HG03378 (cell line): ENCODE measurements around the gene EPAS1.

Experiments
- ATAC-seq: cut with Tn5 transposase; IDR thresholded peaks from one replicate; pipeline ENCODE4 v1.9.1; 2021; ENCODE audit warnings: mild to moderate bottlenecking, moderate library complexity; ENCODE audit not compliant: unreplicated experiment

EPAS1 gene

DNA sequence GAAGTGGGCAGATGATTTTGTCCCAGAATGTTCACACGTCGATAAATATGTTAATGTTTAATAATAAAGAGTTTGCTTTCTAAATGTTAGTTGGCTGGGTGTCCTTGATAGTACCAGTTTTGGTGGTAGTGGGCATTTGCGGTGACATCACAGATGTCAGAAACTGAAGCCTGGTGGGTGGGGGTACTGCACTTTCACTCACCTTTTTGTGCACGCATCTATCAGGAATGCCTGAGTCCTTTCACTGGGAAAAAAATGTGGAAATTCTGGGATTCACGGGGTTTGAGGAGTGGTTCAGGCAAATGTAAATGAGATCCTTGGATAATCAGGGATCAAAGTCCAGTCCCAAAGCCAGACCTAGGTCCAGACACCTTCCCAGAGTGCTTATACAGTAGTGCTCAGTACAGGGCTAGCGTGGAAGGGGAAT lies 3.2 kb downstream of the EPAS1 start:
- ATAC-seq, result no peak

DNA sequence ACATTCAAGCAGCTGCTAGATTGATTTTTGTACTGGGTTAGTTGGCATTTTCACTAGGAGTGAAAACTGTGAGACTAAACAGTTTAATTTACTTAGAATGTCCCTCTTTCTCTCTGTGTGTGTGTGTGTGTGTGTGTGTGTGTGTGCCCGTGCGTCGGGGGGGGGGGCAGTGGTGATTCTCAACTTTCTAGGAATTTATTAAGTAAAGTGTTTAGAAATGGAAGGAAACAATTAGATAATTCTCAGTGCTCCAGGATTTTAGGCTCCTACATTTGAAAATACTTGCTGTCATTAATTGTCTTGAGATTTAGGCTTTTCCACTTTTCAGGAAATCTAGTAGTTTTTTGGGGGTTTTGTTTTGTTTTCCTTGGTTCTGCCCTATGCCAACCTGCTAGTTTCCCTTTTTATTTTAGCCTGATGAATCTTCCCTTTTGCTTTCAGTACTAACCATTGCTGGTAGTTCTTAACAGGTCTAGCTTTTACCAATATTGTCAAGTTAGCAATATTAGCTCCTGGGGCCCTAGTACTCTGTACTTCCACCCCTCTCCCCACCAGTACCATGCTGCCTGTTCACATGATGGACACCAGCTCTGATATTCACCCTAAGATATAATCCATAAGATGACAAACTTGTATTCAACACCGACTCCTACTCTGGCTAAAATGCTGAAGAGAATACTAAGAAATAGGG lies 4.9 kb downstream of the EPAS1 start:
- ATAC-seq, result no peak

DNA sequence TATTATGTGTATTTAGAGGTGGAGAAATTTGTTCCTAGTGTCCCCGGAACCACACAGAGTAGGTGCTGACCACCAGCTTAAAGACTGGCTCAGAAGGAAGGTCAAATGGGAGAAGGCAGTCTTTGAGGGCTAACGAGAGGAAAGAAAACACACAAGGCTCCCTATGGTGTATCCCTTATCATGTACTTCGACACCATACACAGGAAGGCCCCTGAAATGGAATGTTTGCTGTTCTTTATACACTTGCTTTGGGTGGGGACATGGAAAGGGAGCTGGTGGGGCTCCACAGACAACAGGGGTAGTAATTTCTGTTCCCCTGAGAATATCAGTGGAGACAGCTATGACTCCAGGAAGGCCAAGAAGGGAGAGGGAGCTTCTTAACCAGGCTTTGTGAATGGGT lies 6.0 kb downstream of the EPAS1 start:
- no peak for ATAC-seq

DNA sequence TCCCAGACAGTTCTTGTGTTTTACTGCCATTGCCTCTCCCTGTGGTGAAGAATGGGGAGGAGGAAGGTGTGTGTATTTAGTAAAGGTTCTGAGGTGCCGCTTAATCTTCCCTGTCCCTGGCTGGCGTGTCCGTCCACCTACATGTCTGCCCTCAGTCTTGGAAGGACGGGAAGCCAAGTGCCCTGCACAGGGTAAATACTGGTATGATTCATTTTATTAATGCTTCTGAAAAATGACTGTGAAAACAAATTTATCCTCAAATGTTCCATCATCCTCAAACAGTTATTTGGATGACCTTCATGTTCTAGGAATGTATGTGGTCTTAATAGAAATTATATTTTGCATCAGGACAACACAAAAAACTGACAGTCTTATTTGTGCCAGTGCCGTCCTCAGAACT lies 6.6 kb downstream of the EPAS1 start:
- no peak for ATAC-seq

DNA sequence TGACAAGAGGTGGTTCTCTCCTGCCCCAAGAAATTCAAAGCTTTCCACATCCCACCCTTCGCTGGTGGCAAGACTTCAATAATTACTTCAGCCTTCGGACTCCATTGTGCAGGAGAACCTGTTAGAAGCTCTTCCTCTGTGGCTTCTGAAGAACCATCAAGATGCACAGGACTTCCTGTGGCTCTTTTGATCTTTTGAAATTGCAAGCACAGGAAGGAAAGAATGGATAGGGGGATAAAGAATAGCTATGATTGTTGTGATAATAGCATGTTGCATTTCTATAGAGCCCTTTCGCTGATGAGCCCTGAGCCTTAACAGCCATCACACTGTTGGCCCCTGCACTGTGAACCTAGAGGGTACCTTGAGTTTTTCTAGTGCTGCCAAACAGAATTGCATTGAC lies 7.4 kb downstream of the EPAS1 start:
- no peak for ATAC-seq

DNA sequence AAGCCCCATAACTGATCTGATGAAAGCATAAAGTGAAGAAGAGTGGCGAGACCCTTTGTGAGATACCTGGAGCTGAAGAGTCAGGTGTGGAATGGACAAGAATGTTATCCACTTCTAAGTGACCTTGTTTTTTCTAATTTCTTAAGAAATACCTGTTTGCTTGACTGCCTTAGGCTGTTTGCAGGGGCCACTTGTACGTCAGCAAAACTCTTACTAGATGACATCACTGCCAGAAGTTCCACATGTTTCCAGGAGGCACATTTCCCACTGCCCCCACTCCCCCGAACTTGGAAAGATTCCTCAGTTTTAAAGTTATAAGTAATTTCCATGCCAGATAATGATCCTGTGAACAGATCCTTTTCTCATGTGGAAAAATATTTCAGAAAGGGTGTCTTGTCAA lies 8.0 kb downstream of the EPAS1 start:
- ATAC-seq, result no peak

DNA sequence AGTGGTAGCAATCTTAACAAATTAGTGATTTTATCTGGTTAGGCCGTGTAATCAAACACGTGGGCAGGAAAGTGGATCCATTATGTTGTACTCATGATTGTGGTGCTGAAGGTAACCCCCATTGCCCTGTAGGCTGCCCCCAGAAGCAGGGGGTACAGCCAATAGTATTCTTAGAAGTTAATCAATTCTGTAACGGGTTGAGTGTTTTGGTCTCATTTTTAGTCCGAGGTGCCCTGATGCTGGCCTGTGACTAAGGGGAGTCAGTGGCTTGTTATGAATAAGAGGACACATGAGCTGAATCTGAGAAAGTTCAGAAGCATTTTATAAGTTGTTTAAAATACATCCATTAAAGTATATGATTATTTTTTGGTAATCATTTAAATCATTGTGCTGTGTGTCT lies 8.6 kb downstream of the EPAS1 start:
- ATAC-seq, result no peak

DNA sequence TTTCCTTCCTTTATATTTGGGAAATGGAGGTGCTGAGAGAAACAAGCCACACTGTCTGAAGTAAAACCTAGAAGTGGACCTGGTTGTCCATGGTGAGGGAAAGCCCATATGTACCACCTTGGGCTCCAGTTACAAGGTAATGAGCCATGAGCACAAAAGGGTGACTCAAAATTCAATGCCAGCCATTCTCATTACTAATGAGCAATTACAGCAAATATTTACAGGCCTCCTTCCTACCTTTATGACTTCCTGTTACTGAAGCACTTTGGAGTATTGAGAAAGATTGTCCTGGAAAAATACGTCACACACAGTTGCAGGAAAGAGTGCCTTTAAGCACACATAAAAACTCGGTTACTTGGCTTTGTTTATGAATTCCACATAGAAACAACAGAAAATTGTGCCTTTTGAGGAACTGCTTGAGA lies 9.1 kb downstream of the EPAS1 start:
- no peak for ATAC-seq

DNA sequence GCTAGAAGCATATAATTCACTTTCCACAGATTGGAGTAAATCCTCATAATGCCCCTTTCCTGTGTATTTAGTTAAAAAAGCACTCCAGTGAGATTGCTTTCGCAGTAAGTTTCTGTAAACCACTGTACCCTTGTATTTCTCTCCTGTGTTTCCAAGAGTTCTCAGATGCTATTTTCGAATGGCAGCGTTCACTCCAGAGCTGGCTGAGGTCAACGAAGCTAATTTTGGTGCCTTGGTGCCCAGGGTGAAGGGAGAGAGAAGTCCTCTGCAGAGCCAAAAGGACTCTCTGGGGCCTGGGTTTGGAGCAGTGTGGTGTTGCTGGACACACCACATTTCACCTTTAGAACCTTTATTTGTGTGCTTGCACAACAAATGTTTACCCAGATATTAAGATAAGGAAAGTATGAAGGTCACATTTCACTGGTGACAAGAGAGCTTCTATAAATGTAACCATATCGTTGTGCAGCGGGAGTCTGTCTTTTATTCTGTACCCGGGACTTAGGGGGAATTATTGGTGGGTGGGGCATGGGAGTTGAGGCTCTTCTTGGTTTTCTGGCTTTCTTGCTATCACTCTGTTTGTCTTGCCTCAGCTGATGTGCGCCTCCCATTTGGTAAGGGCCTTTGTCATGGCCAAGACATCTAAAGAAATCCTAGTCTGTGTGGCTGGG lies 9.9 kb downstream of the EPAS1 start:
- no peak for ATAC-seq

DNA sequence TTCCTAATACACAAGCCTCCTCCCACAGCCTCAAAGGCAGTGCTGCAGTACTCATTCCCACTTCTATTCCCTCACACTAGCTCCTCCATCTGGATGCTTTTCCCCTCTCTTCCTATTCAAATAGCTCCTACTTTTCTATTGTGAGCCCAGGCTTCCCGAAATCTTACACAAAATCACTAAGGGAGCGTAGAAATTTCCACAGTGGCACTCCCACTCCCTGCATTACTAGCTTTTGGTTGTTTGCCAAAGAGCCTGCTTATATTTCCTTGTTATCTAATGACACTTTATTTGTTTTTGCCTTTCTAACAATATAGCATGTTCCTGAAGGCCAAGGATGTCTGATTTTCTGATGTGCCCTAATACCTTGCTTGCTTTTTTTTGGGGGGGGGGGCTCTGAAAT lies 10.9 kb downstream of the EPAS1 start:
- no peak for ATAC-seq

DNA sequence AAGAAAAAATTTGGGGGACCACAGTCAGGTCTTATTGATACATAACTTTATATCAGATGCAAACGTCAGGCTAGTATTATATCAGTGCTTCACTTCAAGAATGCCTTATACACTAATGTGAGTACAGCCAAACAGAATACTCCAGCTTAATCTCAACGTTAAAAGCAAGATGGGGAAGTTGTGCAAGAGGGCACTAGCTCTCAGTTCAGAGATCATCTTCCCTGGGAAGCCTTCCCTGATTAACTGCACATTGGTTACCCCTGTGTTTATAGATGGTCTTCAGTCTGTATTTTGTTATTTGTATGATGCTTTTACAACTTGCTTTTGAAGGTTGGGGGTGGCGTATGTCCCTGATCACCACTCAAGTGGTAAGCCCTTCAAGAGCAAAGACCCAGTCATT lies 11.4 kb downstream of the EPAS1 start:
- ATAC-seq, result no peak

DNA sequence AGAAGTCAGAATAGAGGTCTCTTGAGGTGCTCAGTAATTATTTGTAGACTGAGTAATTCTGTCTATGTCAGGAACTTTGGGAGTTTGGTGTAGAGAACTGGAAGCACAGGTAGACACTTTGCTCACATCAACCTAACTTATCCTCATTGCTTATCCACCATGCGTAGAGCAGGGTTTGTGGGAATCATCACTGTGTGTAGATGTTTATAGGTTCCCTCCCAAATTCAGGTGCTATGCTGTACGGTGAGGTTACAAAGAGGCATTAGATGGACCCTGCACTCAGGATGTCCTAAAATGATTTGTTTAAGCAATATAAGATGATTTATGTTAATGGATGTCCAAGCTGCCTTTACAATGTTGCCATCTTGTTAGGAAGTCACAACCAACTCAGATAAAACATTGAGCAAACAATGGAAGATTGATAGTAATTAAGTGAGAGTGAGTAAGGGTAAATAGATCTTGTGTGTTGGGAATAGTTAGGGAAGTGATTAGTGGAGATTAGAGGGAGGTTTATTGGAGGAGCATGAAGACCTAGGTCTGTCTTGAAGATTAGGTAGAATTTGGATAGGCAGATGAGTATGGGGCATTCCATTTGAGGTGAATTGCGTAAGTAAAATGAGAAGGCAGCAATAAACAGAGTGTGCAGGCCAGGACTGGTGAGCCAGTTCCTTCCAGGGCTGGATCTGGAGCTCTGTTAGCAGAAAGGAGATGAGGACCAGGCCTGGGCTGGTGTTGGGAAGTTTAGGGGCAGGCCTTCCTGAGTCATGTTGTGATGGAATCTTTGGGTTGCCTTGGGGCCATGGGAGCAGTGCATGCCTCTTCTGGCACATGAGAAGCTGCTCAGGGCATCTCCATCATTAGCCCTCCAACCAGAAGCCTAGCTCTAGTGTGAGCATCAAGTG lies 12.1 kb downstream of the EPAS1 start:
- ATAC-seq, result no peak

DNA sequence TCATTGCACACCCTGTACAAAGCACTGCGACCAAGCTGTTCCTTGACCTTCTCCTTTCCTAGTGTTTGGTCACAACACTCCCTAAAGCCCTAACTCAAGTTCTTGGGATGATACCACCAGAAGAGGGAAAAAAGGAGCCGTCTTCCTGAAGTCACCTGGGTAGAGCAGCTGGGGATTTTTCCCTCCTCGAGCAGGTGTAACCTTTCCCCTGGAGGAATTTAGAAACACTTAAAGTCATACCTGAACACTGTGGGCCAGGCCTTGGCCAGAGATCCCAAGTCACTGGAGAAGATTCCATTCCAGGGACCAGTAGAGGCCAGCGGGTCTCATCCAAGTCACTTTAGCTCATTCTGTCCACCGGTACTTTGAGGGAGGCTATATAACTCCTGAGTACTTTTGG lies 13.2 kb downstream of the EPAS1 start:
- no peak for ATAC-seq

DNA sequence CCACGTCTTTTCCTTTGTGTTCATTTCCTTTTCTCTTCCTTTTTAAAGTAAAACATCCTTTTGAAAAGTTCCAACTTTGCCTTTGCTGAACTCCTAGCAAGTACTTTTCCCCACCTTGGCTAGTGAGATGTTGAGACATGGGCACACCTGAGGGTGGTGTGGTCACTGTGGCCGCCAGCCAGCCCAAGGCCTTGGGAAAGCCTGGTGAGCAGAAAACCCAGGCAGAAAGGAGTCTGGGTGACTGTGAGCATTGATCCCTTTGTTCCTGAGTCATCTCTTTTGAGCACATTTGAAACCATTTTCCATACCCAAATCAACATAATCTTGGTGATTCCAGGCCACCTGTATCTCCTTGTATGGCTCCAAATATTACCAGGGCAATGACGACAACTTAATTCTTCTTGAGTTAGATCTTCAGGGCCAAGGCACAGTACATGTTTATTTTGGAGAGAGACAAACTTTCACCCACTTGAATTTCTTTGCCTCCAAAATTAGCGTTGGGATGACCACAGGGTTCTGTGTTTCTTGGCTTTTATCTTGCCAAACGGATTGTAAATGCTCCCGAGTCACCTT lies 14.5 kb downstream of the EPAS1 start:
- ATAC-seq, result no peak

DNA sequence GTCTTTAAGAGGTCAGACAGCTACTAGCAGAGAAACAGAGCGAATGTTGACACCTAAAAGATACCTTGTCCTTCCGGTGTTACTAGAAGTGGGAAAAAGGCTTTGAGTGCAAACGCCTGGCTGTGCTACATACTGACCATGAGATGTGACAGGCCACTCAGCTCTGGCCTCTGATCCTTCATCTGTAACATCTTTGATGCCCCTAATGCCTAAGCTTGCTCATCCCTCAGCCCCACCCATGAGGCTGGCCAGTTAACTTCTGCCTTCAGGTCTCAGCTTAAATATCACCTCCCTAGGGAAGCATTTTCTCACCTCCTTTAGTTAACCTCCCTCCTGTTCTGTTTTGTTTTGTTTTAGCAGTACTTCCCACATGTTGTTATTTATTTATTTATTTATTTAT lies 15.9 kb downstream of the EPAS1 start:
- ATAC-seq, result no peak

DNA sequence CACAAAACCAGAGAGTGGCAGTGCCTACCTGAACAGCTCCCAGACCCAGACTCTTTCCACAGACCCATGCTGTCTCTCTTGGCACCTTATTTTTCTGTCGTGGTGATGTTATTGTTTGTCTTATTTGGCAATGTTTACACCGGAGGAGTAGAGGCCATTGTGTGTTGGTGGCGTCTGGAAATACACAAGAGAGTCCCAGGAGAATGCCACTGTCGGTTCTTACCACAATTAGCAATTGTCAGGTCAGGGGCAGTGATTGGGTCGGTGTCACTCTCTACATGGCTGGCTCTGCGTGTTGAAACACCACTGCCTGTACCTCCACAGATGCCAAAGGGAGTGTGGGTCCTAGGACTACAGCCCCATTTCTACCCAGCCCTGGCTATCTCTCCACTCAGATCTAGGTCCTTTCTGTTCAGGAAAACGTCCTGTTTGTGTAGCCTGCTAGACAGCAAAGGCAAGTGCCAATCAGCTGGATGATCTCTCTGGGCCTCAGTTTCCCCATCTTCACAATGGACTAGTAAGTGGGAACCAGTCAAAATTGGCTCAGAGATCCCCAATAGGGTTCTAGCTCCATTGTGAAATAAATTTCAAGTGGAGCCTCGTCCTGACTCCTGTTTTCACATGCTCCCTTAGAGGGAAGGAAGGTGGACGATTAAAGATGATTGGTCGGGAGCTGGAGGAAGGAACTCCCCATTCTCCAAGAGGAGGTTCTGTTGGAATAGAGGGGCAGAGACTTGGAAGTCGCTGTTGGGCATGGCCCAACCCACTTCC lies 17.0 kb downstream of the EPAS1 start:
- no peak for ATAC-seq

DNA sequence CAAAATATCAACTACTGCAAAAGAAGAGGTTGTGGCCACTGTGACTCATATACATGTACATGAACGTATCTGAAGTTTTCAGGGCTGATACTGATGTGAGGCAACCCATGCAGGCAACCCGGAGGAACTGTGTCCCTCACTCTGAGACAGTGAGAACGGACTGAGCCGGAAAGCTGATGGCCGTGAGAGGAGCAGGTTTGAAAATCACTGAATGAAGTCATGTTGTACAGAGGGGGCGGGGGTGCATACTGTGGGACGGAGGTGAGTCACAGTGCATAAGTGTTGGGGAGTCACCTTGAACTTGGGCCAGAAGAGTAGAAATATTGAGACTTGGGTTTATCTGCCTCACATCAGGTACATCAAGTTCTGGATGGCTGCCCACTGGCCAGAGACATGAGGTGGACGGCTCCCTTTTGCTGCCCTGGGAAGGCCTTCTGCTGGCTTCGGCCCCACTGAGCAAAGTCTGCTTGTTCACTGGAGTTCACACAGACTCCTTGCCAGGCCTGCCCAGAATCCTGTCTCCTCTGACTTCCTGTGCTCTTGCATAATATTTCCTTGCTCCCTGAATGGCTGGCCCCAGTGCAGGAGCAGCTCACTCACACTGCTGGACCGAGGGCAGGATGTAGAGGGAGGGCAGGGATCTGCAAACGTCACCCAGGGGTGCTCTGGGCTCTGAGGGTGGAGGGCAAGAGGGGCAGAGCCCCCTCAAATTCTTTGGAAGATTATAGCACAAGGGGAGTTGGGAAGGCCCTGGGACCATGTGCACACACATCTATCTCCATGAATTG lies 18.1 kb downstream of the EPAS1 start:
- ATAC-seq, result no peak

DNA sequence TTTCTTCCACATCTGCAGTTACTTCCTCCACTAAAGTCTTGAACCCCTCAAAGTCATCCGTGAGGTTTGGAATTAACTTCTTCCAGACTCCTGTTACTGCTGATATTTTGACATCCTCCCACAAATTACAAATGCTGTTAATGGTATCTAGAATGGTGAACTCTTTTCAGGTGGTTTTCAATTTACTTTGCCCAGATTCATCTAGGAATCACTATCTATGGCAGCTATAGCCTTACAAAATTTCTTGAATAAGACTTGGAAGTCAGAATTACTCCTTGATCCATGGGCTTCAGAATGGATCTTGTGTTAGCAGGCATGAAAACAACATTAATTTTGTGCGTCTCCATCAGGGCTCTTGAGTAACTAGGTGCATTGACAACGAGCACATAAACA lies 19.9 kb downstream of the EPAS1 start:
- ATAC-seq, result no peak

DNA sequence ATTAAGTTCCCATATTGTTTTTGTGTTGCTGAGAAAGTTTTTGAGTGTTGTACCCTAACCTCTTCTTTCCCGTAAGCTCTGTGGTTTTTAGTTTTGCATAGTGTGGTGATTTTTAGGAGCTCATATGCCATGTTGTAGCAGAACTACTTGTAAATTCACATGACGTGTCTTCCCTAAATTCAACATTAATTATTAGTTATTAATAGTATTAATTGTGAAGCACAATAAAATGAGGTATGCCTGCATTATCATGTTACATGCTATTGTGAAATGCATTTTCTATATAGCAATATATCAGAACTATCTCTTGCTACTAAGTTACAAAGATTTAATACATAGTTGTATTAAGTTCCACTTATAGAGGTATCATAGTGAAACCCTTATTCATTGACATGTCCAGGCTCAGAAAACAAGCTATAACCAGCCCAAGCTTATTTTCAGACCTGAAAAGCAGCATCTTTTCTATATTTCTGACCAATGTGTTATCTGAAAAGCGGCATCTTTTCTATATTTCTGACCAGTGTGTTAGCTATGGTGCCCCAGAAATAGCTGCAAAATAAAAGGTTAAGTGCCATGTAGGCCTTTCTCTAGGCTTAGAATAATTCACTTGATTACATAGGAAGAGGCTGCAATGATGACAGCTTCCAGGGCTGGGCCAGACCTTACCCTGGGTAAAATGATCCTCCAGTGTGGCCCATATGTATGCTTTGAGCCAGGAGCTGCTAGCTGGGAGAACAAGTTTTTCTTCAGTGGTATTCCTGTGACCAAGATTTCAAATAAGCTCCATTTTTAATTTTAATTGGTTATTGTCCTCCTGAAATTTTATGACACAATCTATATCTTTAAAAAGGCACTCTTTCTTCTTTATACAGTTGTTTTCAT lies 21.6 kb downstream of the EPAS1 start:
- ATAC-seq, result no peak
